Stimulated activated CD4-positive, alpha-beta T cell treated with anti-CD3 and anti-CD28 coated beads, Interleukin-15, amount 100 ng/mL, for 24 hours (primary cell): Measurements from ENCODE around the gene STK39.
A peak's percentile ranks its signal among the peaks of the same experiment; 100 is the strongest.

Source experiments
- DNase-seq: peaks from one replicate; pipeline ENCODE4 v3.0.0-alpha.2; 2020

STK39 gene

GRCh38 chr2:168241746-168242145, 5.6 kb downstream of the STK39 start:
- no peak for DNase-seq

DNA sequence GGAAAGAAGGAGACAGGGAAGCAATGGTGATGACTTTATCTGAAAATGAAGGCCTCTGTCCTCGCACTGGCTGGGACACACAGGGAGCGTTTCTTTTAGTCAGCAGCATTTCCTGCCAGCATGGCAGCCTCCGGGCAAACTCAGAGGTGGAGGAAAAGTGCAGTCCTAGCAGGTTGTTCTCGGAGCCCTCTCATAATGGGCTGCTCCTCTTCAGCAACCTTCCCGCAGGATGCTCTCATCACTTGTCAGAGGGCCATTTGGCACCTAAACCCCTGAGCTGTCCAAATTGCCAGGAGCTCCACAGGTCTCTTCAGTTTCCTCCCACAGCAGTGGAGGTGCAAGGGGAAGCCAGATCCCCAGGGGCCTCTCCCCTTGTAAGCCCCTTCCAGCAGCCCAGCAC, 6.2 kb downstream of the STK39 start:
- peak; percentile 35 for DNase-seq

GRCh38 chr2:168239281-168239680, 8.1 kb downstream of the STK39 start:
- no peak for DNase-seq

DNA sequence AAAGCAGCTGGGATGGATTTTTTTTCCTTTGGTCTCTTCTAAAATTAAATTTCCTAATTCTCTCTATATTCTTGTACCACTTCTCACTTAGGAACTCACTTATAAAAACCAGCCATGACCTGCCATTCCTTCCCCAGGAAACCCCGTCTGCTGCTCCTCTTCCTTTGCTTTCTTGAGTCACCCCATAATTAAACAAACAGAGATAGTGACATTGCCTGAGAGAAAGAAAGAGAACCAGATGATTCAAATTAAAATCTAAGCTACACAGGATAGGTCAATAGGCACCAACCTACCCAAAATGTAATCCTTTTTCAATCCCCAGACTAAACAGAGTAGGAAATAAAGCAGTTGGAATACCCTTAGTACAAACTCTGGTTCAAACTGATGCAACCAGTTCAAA, 9.7 kb downstream of the STK39 start:
- no peak for DNase-seq

GRCh38 chr2:168234407-168235085, 12.8 kb downstream of the STK39 start:
- no peak for DNase-seq

DNA sequence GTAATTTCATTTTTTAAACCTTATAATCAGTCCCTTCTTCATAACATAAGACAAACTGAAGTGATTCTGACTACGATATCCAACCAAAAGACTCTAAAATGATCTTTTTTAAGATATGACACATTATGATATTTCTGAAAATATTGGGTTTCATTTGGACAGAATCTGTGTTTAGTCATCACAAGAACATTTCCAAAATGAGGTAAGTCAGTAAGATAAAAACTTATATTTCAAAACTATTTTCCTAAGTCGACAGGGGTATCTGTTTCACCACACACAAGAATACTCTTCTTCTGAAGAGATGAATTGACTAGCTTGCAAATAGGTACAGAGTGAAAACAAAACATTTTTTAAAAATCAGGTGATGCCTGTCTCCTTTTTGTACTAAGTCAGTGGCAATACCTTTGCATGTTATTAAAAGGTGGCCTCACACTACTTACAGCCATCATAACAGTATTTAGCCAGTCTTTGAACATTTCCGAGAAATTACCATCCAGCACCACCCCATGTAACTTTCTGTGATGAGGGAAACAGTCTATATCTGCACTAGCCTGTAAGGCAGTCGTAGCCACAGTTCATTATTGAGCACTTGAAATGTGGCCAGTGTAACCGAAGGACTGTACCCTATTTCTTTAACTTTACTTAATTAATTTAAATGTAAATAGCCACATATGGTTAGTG, 13.5 kb downstream of the STK39 start:
- no peak for DNase-seq

DNA sequence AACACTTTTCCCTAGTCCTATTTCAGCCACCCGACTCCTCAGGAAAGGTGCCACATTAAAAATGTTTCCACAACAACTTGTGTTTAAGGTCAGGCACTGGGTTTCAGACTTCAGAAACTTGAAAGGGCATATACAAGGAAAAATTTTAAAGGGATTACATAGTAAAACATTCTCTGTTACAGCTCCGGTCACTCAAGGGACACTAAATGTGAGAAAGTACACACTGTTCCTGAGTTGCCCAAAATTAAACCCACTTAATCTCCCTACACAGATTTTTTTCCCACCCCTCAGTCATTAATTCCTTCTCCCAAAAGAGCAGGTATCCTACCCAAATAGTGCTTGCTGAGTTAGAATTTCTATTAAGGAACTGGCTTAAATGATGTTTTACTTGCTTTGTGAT, 14.2 kb downstream of the STK39 start:
- no peak for DNase-seq

DNA sequence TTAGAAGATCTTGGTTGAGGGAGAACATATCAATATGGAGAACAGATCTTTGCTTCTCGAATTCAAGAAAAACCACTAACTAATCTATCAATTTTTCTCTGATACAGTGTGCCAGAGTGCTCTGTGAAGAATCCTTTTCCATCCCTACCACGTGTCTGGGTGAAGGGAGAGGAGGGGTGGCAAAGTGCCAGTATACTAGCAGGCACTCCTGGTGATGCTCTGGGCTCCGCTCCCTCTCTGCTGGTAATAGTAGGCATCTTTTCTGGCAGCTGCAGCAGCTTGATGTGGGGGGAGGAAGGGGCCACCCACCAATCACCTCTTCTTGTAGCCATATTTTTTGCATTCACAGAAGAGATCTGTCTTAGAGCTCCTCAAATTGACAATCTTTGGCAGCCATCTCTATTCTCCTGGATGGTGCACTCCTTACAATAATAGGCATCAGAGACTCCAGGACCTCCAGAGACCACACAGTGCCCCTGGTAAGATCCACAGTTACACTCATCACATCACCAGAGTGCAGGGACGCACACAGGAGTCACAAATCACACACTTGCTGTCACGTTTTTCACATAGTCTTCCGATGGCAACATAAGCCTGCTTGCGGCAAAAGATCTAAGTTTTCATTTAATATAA, 15.7 kb downstream of the STK39 start:
- DNase-seq: no peak

DNA sequence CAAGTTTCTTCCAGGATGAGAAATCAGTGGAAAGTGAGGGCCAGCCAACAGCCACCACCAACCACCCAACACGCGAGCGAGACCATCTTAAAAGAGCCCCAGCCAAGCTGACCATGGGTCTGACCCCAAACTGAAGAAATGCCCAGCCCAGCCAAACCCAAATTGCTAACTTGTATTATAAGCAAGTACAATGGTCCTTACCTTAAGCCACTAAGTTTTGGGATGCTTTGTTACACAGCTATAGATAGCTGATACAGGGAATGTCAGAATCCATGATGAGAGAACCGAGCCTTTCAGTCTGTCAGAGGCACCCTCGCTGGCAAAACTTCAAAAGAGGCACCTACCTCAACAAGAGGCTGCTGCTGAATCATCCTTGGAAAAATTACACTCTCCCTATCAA, 17.0 kb downstream of the STK39 start:
- no peak for DNase-seq

- DNase-seq: no peak
Observed at GRCh38 chr2:168224346-168224745, 23.0 kb downstream of the STK39 start.

DNA sequence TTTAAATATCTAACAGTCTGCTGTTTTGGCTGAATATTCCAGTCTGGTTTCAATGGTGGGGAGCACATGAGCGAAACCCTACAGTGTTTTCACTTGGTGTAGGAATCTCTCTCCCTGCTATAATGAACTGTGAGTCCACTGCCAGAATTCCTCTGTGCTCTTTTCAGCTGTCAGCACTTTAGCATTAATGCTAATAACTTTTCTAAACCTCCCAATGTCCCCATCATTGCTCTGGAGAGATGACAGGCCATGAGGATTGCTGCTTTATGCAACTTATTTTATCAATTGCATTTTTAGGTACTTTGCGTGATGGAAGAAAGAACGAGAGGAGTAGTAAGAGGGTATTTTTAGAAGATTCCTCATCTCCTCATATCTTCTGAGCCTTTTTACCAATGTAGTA, 25.3 kb downstream of the STK39 start:
- DNase-seq: no peak

DNA sequence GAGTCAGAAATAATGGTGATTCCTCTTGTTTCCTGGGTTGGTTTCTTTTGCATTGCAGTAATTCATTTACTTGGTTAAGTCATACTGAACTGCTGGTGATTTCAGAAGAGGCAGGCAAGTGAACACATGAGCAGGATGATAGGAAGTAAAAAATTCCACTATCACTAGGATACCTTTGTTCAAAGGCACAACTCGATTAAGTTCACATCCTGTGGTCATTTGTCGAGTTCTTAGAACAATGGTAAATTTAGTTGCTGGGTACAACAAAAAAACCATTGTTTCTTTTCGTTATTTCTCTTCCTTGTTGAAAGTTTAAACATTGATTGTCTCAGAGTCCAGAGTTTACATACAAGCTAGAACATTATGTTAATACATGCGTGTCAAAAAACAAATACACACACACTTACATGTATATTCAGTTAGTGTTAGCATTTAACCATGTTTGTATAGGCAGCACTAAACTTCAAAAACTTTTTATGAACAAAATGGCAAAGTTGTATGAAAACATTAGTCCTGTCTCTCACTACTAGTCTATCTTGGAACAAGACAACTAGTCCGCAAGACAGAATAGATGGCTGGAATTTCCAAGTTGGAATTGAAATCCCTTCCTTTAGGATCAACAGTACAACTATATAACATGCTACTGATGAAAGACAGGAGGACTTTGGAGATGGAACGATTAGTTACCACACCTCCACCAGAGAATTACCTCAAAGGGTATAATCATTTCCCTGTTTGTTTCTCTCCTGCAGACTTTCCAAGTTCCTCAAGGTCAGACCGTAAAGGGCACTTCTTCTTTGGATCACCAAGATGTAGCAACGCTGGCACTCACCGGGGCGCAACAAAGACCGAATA, 26.2 kb downstream of the STK39 start:
- no peak for DNase-seq

DNA sequence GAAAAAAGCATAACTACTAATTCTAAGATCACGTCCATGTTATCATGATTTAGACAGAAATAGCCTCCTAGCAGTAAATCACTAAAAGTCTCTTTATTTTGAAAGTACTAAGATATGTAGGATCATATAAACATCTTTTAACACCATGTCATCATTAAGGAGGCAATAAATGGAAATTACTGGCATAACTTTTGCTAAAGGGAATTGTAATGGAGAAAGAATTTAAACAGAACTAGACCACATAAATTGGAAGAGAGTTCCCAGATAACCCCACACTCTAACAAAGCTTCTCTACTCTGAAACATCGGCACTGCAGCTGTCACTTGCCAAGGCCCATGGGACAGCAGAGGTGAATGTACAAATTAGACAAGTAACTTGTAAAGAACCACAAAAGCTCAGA, 29.5 kb downstream of the STK39 start:
- DNase-seq: no peak

GRCh38 chr2:168216351-168217005, 30.9 kb downstream of the STK39 start:
- DNase-seq: no peak

- no peak for DNase-seq
Observed at GRCh38 chr2:168215813-168216212, 31.6 kb downstream of the STK39 start.

- no peak for DNase-seq
Observed at GRCh38 chr2:168212866-168213265, 34.5 kb downstream of the STK39 start.

- no peak for DNase-seq
Observed at GRCh38 chr2:168212167-168212566, 35.2 kb downstream of the STK39 start.

DNA sequence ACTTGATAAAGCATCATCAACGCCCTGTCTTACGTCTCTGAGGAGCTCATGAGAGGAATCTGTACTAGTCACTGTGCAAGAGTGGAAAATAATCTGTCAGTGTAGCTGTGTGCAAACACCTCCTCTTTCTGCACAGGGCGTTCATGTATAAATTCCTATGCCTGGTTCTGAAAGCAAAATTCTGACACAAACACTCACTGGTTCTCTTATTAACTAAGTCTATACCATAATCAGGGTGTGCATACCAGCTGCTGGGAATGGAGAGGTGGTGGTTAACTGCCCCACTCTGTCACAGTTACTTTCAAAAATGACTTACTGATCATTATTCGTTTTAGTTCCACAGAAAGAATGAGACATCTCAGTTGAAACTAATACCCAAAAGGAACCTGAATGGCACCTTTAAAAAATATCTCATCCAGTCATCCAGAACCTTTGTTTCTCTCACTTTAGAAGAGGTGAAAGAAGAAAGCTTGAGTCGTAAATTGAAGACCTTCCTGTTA, 35.7 kb downstream of the STK39 start:
- peak; percentile 70 for DNase-seq

- DNase-seq: no peak
Observed at GRCh38 chr2:168210895-168211570, 36.4 kb downstream of the STK39 start.

DNA sequence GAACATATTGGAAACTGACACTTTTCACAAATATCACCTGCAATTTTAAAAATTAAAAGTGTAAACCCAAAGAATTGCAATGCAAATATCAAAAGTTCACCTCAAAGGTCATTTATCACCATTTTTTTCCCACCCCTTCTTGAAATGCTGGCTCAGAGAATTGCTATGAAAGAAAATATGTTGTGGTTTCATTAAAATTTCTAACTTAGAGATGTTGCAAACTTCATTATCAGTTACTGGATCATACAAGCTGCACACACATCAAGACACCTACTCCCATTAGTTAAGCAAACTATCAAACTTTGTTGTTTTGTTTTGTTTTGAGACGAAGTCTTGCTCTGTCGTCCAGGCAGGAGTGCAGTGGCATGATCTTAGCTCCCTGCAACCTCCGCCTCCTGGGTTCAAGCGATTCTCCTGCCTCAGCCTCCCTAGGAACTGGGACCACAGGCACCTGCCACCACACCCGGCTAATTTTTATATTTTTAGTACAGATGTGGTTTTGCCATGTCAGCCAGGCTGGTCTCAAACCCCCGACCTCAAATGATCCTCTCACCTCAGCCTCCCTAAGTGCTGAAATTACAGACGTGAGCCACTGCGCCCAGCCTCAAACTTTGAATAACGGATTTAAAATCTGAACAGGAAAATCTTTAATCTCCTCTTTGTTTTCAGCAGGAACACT, 37.0 kb downstream of the STK39 start:
- no peak for DNase-seq

DNA sequence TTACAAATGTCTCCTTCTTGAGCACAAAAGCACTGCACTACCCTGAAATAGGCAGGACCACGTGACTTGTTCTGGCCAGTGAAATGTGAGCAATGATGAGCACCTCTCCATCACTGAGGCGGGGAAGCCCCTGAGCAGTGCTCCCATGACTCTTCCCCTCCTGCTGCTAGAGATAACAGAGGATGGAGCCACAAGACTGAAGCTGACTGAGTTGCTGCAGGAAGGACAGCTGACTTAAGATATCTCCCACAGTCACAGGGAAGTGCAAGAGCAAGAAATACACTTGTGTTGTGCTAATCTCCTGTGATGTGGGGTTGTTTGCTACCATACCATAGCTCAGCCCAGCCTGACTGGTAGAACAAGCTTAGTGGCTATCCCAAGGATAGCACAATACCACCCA, 38.7 kb downstream of the STK39 start:
- peak; percentile 30 for DNase-seq
